HL-60 (cell line): ENCODE results near the gene NFYC.

ENCODE experiments used
- CTCF ChIP-seq: IDR thresholded peaks from one replicate; pipeline ENCODE4 v1.5.1; 2011; ENCODE audit warnings: low read length, control low read depth, inconsistent platforms; ENCODE audit not compliant: insufficient read depth
- GABPA ChIP-seq: IDR thresholded peaks from 2 replicates; pipeline ENCODE4 v1.6.1; 2012; ENCODE audit warnings: low read depth
- POLR2AphosphoS5 ChIP-seq: IDR thresholded peaks from 2 replicates; pipeline ENCODE4 v1.6.1; 2012; ENCODE audit warnings: low read depth
- REST ChIP-seq: IDR thresholded peaks from 2 replicates; pipeline ENCODE4 v1.6.1; 2012; ENCODE audit warnings: low read depth; ENCODE audit not compliant: insufficient replicate concordance
- SPI1 ChIP-seq: IDR thresholded peaks from 2 replicates; pipeline ENCODE4 v1.6.1; 2012; ENCODE audit warnings: low read depth, mild to moderate bottlenecking, borderline replicate concordance

DNA sequence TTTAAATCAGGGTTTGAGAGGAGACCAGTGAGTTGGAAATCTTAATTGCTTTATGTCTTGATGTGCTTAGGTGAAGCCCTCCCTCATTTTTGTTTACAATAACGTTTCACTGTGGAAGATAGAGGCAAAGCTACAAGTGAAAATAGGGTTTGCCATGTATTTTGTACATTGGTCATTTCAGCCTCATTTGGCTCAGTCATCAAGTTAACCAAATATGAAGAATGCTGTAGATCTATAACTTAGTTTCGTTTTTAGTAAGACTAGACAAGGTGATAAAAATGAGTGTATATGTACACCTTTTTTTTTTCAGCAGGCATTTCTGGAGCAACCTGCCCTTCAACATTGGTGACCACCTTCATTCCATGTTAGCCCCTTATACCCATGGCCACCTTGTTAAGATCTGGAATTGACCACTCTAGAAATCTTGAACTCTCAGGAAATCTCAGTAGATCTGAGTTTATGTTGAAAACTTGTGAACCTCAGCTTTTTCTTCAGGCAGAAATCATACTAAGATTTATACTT, 2.9 kb downstream of the NFYC start:
- TF ChIP-seq CTCF (no peak), SPI1 (no peak), POLR2AphosphoS5 (no peak), REST (no peak), GABPA (no peak)
